SK-N-SH (cell line): Measurements from ENCODE around the gene ABLIM2. TPM values are rescaled to one million over a fixed set of nuclear protein-coding genes. Genes with fewer than 3 reads are reported as not detected.

Experiments used
- CTCF ChIA-PET: fragments of 300-600, 350-600 bp; formaldehyde crosslinking; extraction: SDS; loops from one replicate; lab custom pipeline; 2021; lab: Yijun Ruan, JAX
- POLR2A ChIA-PET: fragments of 350-600 bp; sonication (Branson Sonifier 250); formaldehyde crosslinking; extraction: SDS; loops from one replicate; lab custom pipeline; 2020; ENCODE audit warnings: antibody characterized with exemption, inconsistent platforms; lab: Yijun Ruan, JAX
- DNase-seq: peaks from one replicate; pipeline ENCODE4 v3.0.0; 2012
- H2AFZ ChIP-seq: fragments of 200-600 bp; sonication (generic); 2 replicates; pipeline ENCODE4 v1.8.1; 2016; ENCODE audit warnings: antibody characterized with exemption, mild to moderate bottlenecking, low read depth
- H3F3A ChIP-seq: fragments of 200-600 bp; sonication (generic); replicated peaks from 2 replicates; pipeline ENCODE3; 2016; ENCODE audit warnings: antibody characterized with exemption, mild to moderate bottlenecking; ENCODE audit not compliant: insufficient read depth
- H3K27ac ChIP-seq, 2 experiments: fragments of 200-500 bp in 1 of 2; fragments of 200-600 bp in 1 of 2; sonication (Bioruptor generic) in 1 of 2; sonication (generic), shearing (Covaris generic) in 1 of 2; 2 replicates each; pipeline versions ENCODE4 v1.5.1 to v1.6.1; 2014 to 2016; ENCODE audit warnings: low read depth in 2 of 2, inconsistent platforms in 1 of 2, low read length in 1 of 2, mild to moderate bottlenecking in 1 of 2, mixed read lengths in 1 of 2
- H3K27me3 ChIP-seq: fragments of 200-600 bp; sonication (generic), shearing (Covaris generic); 2 replicates; pipeline ENCODE4 v1.6.1; 2016; ENCODE audit warnings: mixed run types; ENCODE audit not compliant: insufficient read depth
- H3K36me3 ChIP-seq, 2 experiments: fragments of 200-500 bp in 1 of 2; fragments of 200-600 bp in 1 of 2; sonication (Bioruptor generic) in 1 of 2; sonication (generic) in 1 of 2; replicated peaks in 1 of 2; 2 replicates each; pipeline versions ENCODE3 to v1.5.1; 2014 to 2016; ENCODE audit warnings: low read length in 1 of 2, mild to moderate bottlenecking in 1 of 2; ENCODE audit not compliant: insufficient read depth in 2 of 2, control insufficient read depth in 1 of 2
- H3K4me1 ChIP-seq, 2 experiments: fragments of 200-500 bp in 1 of 2; fragments of 200-600 bp in 1 of 2; sonication (Bioruptor generic) in 1 of 2; sonication (generic), shearing (Covaris generic) in 1 of 2; 2 replicates each; pipeline versions ENCODE4 v1.5.1 to v1.6.1; 2014 to 2016; ENCODE audit warnings: low read depth in 1 of 2, low read length in 1 of 2, mixed run types in 1 of 2; ENCODE audit not compliant: insufficient read depth in 2 of 2, control insufficient read depth in 1 of 2
- H3K4me2 ChIP-seq: fragments of 200-600 bp; sonication (generic), shearing (Covaris generic); 2 replicates; pipeline ENCODE4 v1.6.1; 2017; ENCODE audit warnings: mixed run types
- H3K4me3 ChIP-seq, 2 experiments: fragments of 200-500 bp in 1 of 2; fragments of 200-600 bp in 1 of 2; sonication (Bioruptor generic) in 1 of 2; sonication (generic), shearing (Covaris generic) in 1 of 2; 2 replicates each; pipeline versions ENCODE4 v1.5.1 to v1.8.1; 2014 to 2016; ENCODE audit warnings: low read depth in 2 of 2, inconsistent platforms in 1 of 2, low read length in 1 of 2, mild to moderate bottlenecking in 1 of 2, mixed read lengths in 1 of 2, moderate library complexity in 1 of 2
- H3K79me2 ChIP-seq: fragments of 200-600 bp; sonication (generic); 2 replicates; pipeline ENCODE4 v1.8.1; 2017; ENCODE audit warnings: mild to moderate bottlenecking; ENCODE audit not compliant: insufficient read depth
- H3K9ac ChIP-seq: fragments of 200-600 bp; sonication (generic); 2 replicates; pipeline ENCODE4 v1.6.1; 2017; ENCODE audit warnings: mixed run types
- H3K9me2 ChIP-seq: fragments of 200-600 bp; sonication (generic); 2 replicates; pipeline ENCODE4 v1.6.1; 2017; ENCODE audit warnings: mixed run types
- H3K9me3 ChIP-seq: fragments of 200-600 bp; sonication (generic); 2 replicates; pipeline ENCODE4 v1.6.1; 2017; ENCODE audit warnings: mixed run types, mild to moderate bottlenecking, moderate library complexity
- H4K20me1 ChIP-seq: fragments of 200-600 bp; sonication (generic); 2 replicates; pipeline ENCODE4 v1.6.1; 2017; ENCODE audit warnings: mild to moderate bottlenecking, mixed run types; ENCODE audit not compliant: insufficient read depth
- CHD2 ChIP-seq: fragments of 150-350 bp; IDR thresholded peaks from 2 replicates; pipeline ENCODE4 v1.6.1; 2018; ENCODE audit warnings: low read length; ENCODE audit not compliant: partially characterized antibody
- EP300 ChIP-seq, 2 experiments: IDR thresholded peaks; 2 replicates each; pipeline versions ENCODE4 v1.4.0 to v1.6.1; 2012; ENCODE audit warnings: borderline replicate concordance in 1 of 2, low read depth in 1 of 2, low read length in 1 of 2
- GABPA ChIP-seq: IDR thresholded peaks from 2 replicates; pipeline ENCODE4 v1.4.0; 2012; ENCODE audit warnings: low read depth, mild to moderate bottlenecking
- MEF2A ChIP-seq: IDR thresholded peaks from 2 replicates; pipeline ENCODE4 v1.4.0; 2012; ENCODE audit warnings: low read depth, borderline replicate concordance
- MXI1 ChIP-seq: IDR thresholded peaks from 2 replicates; pipeline ENCODE4 v1.6.1; 2012; ENCODE audit warnings: mild to moderate bottlenecking, low read depth, low read length, improper control_type of control experiment
- NRF1 ChIP-seq: IDR thresholded peaks from 2 replicates; pipeline ENCODE4 v1.6.1; 2012; ENCODE audit warnings: low read depth, mild to moderate bottlenecking, low read length
- POLR2AphosphoS5 ChIP-seq: IDR thresholded peaks from 2 replicates; pipeline ENCODE4 v1.6.1; 2012; ENCODE audit warnings: low read depth, low read length
- RCOR1 ChIP-seq: fragments of 150-350 bp; IDR thresholded peaks from 2 replicates; pipeline ENCODE4 v1.6.1; 2017; ENCODE audit warnings: antibody characterized with exemption, low read length
- RFX5 ChIP-seq: IDR thresholded peaks from 2 replicates; pipeline ENCODE4 v1.6.1; 2012; ENCODE audit warnings: mild to moderate bottlenecking, improper control_type of control experiment, low read length
- RXRA ChIP-seq: IDR thresholded peaks from 2 replicates; pipeline ENCODE4 v1.4.0; 2012; ENCODE audit warnings: low read depth, mild to moderate bottlenecking, borderline replicate concordance
- SIN3A ChIP-seq: IDR thresholded peaks from 2 replicates; pipeline ENCODE4 v1.6.1; 2012; ENCODE audit warnings: low read depth, mild to moderate bottlenecking, low read length, moderate library complexity, borderline replicate concordance
- TCF12 ChIP-seq: IDR thresholded peaks from 2 replicates; pipeline ENCODE4 v1.4.0; 2012
- TEAD4 ChIP-seq: IDR thresholded peaks from 2 replicates; pipeline ENCODE4 v1.4.0; 2012; ENCODE audit warnings: mild to moderate bottlenecking, borderline replicate concordance; ENCODE audit not compliant: insufficient read depth
- WGBS: methylation state at CpG from one replicate; pipeline ENCODE4 v1.1.6; 2017; ENCODE audit warnings: low lambda C conversion rate; 5-methylcytosine and 5-hydroxymethylcytosine counted together
- polyA plus RNA-seq, 3 experiments: library from polyadenylated mRNA; depleted of rRNA; stranded (reverse); fragments of >200 nt; gene quantifications; 2 replicates each; pipeline ENCODE4 v1.2.3, GENCODE V29; 2012
- TF ChIP-seq, protein P1 (sequence below): fragments of 150-350 bp; IDR thresholded peaks from 2 replicates; pipeline ENCODE4 v1.6.1; 2016; ENCODE audit warnings: mild to moderate bottlenecking, low read depth, low read length
- TF ChIP-seq, protein P2 (sequence below): IDR thresholded peaks from 2 replicates; pipeline ENCODE4; 2012
- TF ChIP-seq, protein P3 (sequence below): IDR thresholded peaks from 2 replicates; pipeline ENCODE4 v1.4.0; 2012; ENCODE audit warnings: low read depth, borderline replicate concordance
- TF ChIP-seq, protein P4 (sequence below): IDR thresholded peaks from 2 replicates; pipeline ENCODE4 v1.4.0; 2012; ENCODE audit warnings: low read depth

ABLIM2 gene
- polyA plus RNA-seq, 1 of the 3 experiments (the other 2 are of a cell fraction): 0.53 TPM

DNA sequence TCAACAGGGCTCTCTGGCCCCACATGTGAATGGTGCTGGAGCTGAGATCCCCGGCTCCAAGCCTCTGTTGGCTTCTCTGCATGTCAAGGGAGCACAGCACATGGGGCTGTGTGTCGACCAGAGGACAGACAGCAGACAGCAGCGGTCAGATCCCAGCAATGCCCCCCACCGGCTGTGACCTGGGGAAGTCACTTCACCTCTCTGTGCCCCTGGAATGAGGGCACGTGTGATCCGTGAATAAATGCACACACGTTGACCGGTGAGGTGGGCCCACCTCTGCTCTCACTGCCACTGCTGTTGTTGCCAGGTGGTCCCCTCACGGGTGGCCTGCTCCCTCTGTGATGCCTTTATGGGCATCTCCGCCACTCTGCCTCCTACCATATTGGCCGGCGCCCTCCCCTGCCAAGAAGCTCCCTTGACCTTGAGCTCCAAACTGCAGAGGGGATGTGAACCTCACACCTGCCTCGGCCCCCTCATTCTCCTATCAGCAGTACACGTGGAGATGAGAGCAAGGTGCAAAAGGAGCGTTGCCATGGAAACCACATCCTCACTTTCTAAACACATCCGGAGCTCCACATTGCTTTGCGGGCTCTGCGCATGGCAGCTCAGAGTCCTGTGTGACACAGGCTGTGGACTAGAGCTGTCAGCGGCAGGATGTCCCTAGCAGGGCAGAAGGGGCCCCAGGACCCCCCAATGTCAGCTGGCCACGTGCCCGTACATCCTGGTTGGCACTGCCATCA, 75.4 kb downstream of the ABLIM2 start (continued):
- no peak for TF ChIP-seq MXI1
- TF ChIP-seq EP300 (IDR thresholded peaks at IDR 0.05; ENCODE audit: borderline replicate concordance in 1 of 2, low read depth in 1 of 2, low read length in 1 of 2): no peak

DNA sequence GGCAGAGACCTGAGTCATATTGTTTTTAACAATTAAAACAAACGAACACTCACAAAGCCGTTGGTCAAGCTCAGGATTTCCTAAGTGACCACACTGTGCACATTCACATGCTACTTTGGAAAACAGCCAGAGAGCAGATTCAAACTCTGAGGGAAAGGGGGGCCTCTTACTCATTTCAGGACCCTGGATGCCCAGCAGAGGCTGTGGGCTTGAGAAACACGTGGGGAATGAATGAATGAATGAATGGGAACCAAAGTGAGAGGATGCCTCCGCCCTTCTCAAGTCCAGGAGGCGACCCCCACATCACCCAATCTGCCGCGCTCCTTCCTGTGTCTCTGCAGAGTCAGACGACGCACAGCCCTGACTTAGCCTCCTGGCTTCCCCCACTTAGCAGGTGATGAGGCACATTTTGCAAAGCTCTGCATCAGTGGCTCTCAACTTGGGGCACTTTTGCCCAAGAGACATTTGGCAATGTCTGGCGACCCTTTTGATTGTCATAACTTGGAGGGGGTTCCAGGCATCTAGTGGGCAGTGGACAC, 76.0 kb downstream of the ABLIM2 start:
- H2AFZ ChIP-seq: no peak overlapping the region
- H3K9ac ChIP-seq: no peak overlapping the region
- H3K79me2 ChIP-seq: no peaks in the 10 kb centered on the region
- no peak overlapping the region for H3K27ac ChIP-seq
- H3K4me1 ChIP-seq: peaks cover 0 to 25% of the 10 kb centered on the region in 2 experiments; a peak in 1 of 4 replicates
- no peaks in the 10 kb centered on the region for H3K9me2 ChIP-seq
- no peaks in the 10 kb centered on the region for H3K9me3 ChIP-seq
- H3K4me2 ChIP-seq: no peak overlapping the region
- CTCF ChIA-PET: no interaction called here
- H3F3A ChIP-seq: no peaks in the 10 kb centered on the region
- no peak overlapping the region for H3K4me3 ChIP-seq
- 41% methylated on average over 9 of the region's 10 CpGs for WGBS
- H3K36me3 ChIP-seq: no peaks in the 10 kb centered on the region
- no peak for DNase-seq
- no peaks in the 10 kb centered on the region for H3K27me3 ChIP-seq
- POLR2A ChIA-PET: no interaction called here
- H4K20me1 ChIP-seq: no peaks in the 10 kb centered on the region
- TF ChIP-seq RCOR1 (no peak), GABPA (no peak), RXRA (no peak), SIN3A (no peak), POLR2AphosphoS5 (no peak), RFX5 (no peak)
- TF ChIP-seq, protein P1, sequence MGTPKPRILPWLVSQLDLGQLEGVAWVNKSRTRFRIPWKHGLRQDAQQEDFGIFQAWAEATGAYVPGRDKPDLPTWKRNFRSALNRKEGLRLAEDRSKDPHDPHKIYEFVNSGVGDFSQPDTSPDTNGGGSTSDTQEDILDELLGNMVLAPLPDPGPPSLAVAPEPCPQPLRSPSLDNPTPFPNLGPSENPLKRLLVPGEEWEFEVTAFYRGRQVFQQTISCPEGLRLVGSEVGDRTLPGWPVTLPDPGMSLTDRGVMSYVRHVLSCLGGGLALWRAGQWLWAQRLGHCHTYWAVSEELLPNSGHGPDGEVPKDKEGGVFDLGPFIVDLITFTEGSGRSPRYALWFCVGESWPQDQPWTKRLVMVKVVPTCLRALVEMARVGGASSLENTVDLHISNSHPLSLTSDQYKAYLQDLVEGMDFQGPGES: no peak

GRCh38 chr4:8081621-8082516, 76.7 kb downstream of the ABLIM2 start:
- Histone ChIP-seq H3K36me3 (no peaks in the 10 kb centered on the region), H3K27me3 (no peaks in the 10 kb centered on the region), H3K79me2 (no peaks in the 10 kb centered on the region), H3F3A (no peaks in the 10 kb centered on the region), H3K4me3 (no peak overlapping the region), H2AFZ (no peak overlapping the region), H4K20me1 (no peaks in the 10 kb centered on the region), H3K27ac (no peak overlapping the region), H3K9me2 (no peaks in the 10 kb centered on the region), H3K4me1 (peaks cover 0 to 20% of the 10 kb centered on the region in 2 experiments; a peak in 1 of 4 replicates), H3K4me2 (no peak overlapping the region), H3K9me3 (no peaks in the 10 kb centered on the region), H3K9ac (no peak overlapping the region)
- no peak for DNase-seq
- CTCF ChIA-PET: no interaction called here
- TF ChIP-seq TEAD4: no peak
- TF ChIP-seq, protein P2, sequence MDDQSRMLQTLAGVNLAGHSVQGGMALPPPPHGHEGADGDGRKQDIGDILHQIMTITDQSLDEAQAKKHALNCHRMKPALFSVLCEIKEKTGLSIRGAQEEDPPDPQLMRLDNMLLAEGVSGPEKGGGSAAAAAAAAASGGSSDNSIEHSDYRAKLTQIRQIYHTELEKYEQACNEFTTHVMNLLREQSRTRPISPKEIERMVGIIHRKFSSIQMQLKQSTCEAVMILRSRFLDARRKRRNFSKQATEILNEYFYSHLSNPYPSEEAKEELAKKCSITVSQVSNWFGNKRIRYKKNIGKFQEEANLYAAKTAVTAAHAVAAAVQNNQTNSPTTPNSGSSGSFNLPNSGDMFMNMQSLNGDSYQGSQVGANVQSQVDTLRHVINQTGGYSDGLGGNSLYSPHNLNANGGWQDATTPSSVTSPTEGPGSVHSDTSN: no peak
- TF ChIP-seq GABPA: no peak
- no peak for TF ChIP-seq NRF1
- TF ChIP-seq RCOR1: no peak
- TF ChIP-seq, protein P1: no peak
- TF ChIP-seq MEF2A: no peak
- TF ChIP-seq, protein P3, sequence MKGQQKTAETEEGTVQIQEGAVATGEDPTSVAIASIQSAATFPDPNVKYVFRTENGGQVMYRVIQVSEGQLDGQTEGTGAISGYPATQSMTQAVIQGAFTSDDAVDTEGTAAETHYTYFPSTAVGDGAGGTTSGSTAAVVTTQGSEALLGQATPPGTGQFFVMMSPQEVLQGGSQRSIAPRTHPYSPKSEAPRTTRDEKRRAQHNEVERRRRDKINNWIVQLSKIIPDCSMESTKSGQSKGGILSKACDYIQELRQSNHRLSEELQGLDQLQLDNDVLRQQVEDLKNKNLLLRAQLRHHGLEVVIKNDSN: no peak
- TF ChIP-seq, protein P4, sequence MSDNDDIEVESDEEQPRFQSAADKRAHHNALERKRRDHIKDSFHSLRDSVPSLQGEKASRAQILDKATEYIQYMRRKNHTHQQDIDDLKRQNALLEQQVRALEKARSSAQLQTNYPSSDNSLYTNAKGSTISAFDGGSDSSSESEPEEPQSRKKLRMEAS: no peak
- no peak for TF ChIP-seq CHD2
- no peak for TF ChIP-seq RFX5
- no peak for TF ChIP-seq TCF12
- 59% methylated on average over 19 of the region's 29 CpGs for WGBS
- POLR2A ChIA-PET: no interaction called here
